ENCODE measurements around the gene MRPL22.

- TF ChIP-seq CTCF (IDR thresholded peaks at IDR 0.05): no peak
- no peak for TF ChIP-seq POLR2A (IDR thresholded peaks at IDR 0.05)
- no peak for TF ChIP-seq POLR2AphosphoS5 (IDR thresholded peaks at IDR 0.05)
Observed at GRCh38 chr5:154893381-154893780, 47.5 kb upstream of the MRPL22 start.
